HEK293T (cell line): ENCODE measurements around the gene EPHX1.

Experiments
- BHLHE40 ChIP-seq: fragments of 450-650 bp; IDR thresholded peaks from 2 replicates; pipeline ENCODE4 v1.6.1; 2016; ENCODE audit warnings: mild to moderate bottlenecking, moderate library complexity, borderline replicate concordance
- FOXK2 ChIP-seq: fragments of 450-650 bp; IDR thresholded peaks from 2 replicates; pipeline ENCODE4 v1.6.1; 2016; ENCODE audit warnings: mild to moderate bottlenecking
- SP1 ChIP-seq: fragments of 450-650 bp; IDR thresholded peaks from 2 replicates; pipeline ENCODE4 v1.6.1; 2017

- TF ChIP-seq BHLHE40 (no peak), SP1 (no peak), FOXK2 (no peak)
Observed at GRCh38 chr1:225815526-225816178, 5.7 kb downstream of the EPHX1 start.
